HG02943 (cell line): ENCODE measurements around the gene PRELID3B.

ENCODE experiments used
- ATAC-seq: cut with Tn5 transposase; IDR thresholded peaks from one replicate; pipeline ENCODE4 v1.9.1; 2021; ENCODE audit warnings: mild to moderate bottlenecking, low read depth, moderate library complexity; ENCODE audit not compliant: unreplicated experiment

Gene PRELID3B

GRCh38 chr20:59027741-59028320 lies 14.8 kb downstream of the PRELID3B start:
- ATAC-seq: no peak

- no peak for ATAC-seq
Observed at GRCh38 chr20:59026904-59027740, 15.5 kb downstream of the PRELID3B start.

GRCh38 chr20:59025511-59025910 lies 17.1 kb downstream of the PRELID3B start:
- ATAC-seq: no peak

- ATAC-seq: no peak
Observed at GRCh38 chr20:59025086-59025485, 17.5 kb downstream of the PRELID3B start.

- ATAC-seq: no peak
Observed at GRCh38 chr20:59024111-59024530, 18.5 kb downstream of the PRELID3B start.

- no peak for ATAC-seq
Observed at GRCh38 chr20:59023616-59024015, 19.0 kb downstream of the PRELID3B start.

GRCh38 chr20:59022754-59023153 lies 19.8 kb downstream of the PRELID3B start:
- no peak for ATAC-seq

- ATAC-seq: no peak
Observed at GRCh38 chr20:59020938-59021551, 21.5 kb downstream of the PRELID3B start.

GRCh38 chr20:59019217-59019616 lies 23.4 kb downstream of the PRELID3B start, which contains the start of gene TUBB1:
TSS of gene TUBB1 (plus strand) at chr20:59019429. CDS start at chr20:59019523, 94 bp downstream.
- ATAC-seq: no peak

GRCh38 chr20:59018817-59019216 lies 23.8 kb downstream of the PRELID3B start:
- ATAC-seq: no peak

- ATAC-seq: no peak
Observed at GRCh38 chr20:59017493-59018231, 24.9 kb downstream of the PRELID3B start.

GRCh38 chr20:59016795-59017492 lies 25.6 kb downstream of the PRELID3B start:
- no peak for ATAC-seq

GRCh38 chr20:59015812-59016711 lies 26.5 kb downstream of the PRELID3B start:
- no peak for ATAC-seq

GRCh38 chr20:59015411-59015810 lies 27.2 kb downstream of the PRELID3B start:
- ATAC-seq: no peak

GRCh38 chr20:59014680-59015389 lies 27.8 kb downstream of the PRELID3B start:
- no peak for ATAC-seq

- ATAC-seq: no peak
Observed at GRCh38 chr20:59013959-59014608, 28.5 kb downstream of the PRELID3B start.

- no peak for ATAC-seq
Observed at GRCh38 chr20:59013031-59013951, 29.3 kb downstream of the PRELID3B start.
